Stimulated activated CD8-positive, alpha-beta memory T cell treated with anti-CD3 and anti-CD28 coated beads, Interleukin-12 subunit alpha, Interleukin-12 subunit beta, amount 100 ng/mL, for 4 hours (primary cell): ENCODE measurements around the gene BICD2.

Source experiments
- DNase-seq: peaks from one replicate; pipeline ENCODE4 v3.0.0-alpha.2; 2020; ENCODE audit warnings: low read depth

The BICD2 gene

DNA sequence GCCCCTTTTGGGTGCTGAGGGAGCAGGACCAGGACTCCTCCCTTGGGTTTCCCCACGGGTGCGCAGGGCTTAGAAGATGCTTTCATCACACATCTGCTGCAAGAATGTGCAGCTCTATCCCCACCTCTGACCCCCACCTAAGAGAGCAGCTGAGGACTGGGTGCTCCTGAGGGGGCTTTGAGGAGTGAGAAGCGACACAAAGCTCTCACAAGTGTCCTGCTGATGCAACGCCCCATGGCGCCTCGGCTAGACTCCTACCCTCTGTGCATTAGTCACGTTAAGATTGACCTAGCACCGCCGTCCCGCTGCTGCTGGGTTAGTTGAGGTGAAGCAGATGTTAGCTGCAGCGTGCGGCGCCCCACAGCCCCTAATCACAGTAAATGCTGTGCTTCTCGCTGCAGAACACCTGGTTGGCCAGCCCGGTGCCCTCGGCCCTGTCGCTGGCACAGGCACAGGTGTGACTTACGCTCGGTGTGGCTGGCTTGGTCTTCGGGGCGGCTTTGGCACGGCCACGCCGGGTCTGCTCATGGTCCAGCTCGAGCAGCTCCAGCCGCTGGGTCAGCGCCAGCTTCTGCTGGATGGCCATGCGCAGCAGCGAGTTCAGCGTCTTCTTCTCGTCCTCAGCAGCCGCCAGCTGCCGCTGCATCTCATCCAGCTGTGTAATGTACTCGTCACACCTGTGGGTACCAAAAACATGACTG lies 49.7 kb downstream of the BICD2 start:
- no peak for DNase-seq

DNA sequence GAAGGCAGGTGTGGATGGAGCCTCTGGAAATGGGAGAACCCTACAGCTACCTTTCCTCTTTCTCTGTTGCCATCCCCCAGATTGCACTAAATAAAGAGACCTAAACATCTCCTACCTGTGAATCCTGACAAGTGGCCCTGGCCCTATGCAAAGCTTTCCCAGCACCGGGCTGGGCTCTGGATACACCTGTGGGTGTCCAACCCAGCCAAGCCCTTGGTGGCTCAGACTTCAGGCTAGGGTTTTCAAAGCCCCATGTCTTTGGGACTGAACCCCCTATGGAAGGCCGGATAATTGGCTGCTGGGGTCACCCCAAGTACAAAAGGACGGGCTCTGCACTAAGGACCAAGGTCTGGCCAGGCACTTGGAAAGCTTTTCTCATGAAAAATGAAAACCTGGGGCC lies 50.6 kb downstream of the BICD2 start:
- no peak for DNase-seq

- DNase-seq: no peak
Measured at GRCh38 chr9:92713528-92713927, 51.1 kb downstream of the BICD2 start.

- DNase-seq: no peak
Measured at GRCh38 chr9:92712767-92713166, 51.9 kb downstream of the BICD2 start.

GRCh38 chr9:92711844-92712243 lies 52.8 kb downstream of the BICD2 start:
- DNase-seq: no peak

GRCh38 chr9:92711146-92711545 lies 53.5 kb downstream of the BICD2 start:
- DNase-seq: no peak

DNA sequence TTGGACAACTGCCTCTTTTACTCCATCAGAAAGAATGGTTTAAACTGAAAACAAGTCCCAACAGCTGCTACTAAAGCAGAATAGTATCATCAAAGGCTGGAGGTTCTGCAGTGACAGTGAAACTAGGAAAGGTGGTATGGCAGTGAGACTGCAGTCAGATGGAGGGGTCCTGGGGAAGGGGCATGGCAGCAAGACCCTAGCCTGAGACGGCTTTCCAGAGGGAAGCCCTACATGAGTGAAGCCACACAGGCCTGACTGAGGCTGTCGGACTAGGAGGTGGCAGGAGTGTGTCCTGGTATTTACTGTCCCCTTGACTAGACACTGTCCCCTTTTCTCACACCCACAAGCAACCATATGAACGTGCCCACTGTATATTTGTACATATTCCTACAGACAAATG lies 54.3 kb downstream of the BICD2 start:
- DNase-seq: no peak

- DNase-seq: no peak
Measured at GRCh38 chr9:92709954-92710353, 54.7 kb downstream of the BICD2 start.

GRCh38 chr9:92709240-92709639 lies 55.4 kb downstream of the BICD2 start:
- no peak for DNase-seq

- DNase-seq: no peak
Measured at GRCh38 chr9:92707530-92707929, 57.1 kb downstream of the BICD2 start.

GRCh38 chr9:92706218-92706940 lies 58.3 kb downstream of the BICD2 start:
- DNase-seq: no peak

DNA sequence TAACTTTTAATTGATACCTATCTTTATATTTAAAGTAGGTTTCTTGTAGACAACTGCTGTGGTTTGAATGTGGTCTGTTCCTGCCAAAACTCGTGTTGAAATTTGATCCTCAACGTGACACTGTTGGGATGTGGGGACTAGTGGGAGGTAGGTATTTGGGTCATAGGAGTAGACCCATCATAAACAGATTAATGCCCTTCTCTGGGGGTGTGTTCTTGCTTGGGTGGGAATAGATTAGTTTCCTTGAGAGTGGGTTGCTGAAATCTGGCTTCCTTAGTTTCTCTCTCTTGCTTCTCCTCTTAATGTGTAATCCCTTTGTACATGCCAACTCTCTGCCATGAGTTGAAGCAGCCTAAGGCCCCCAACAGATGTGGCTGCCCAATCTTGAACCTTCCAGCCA lies 60.1 kb downstream of the BICD2 start:
- DNase-seq: no peak

DNA sequence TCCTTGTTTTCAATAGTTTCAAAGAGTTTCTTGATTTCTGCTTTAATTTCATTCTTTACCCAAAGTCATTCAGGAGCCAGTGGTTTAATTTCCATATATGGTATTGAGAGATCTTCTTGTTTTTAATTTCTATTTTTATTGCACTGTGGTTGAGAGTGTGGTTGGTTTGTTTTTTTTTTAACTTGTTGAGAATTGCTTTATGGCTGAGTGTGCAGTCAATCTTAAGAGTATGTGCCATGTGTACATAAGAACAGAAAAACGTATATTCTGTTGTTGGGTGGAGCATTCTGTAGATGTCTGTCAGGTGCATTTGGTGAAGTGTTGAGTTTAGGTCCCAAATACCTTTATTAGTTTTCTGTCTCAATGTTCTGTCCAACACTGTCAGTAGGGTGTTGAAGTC lies 68.0 kb downstream of the BICD2 start:
- DNase-seq: no peak

GRCh38 chr9:92686954-92687353 lies 77.7 kb downstream of the BICD2 start:
- no peak for DNase-seq

- DNase-seq: no peak
Measured at GRCh38 chr9:92685022-92685421, 79.6 kb downstream of the BICD2 start.

- DNase-seq: no peak
Measured at GRCh38 chr9:92682269-92682668, 82.4 kb downstream of the BICD2 start.

DNA sequence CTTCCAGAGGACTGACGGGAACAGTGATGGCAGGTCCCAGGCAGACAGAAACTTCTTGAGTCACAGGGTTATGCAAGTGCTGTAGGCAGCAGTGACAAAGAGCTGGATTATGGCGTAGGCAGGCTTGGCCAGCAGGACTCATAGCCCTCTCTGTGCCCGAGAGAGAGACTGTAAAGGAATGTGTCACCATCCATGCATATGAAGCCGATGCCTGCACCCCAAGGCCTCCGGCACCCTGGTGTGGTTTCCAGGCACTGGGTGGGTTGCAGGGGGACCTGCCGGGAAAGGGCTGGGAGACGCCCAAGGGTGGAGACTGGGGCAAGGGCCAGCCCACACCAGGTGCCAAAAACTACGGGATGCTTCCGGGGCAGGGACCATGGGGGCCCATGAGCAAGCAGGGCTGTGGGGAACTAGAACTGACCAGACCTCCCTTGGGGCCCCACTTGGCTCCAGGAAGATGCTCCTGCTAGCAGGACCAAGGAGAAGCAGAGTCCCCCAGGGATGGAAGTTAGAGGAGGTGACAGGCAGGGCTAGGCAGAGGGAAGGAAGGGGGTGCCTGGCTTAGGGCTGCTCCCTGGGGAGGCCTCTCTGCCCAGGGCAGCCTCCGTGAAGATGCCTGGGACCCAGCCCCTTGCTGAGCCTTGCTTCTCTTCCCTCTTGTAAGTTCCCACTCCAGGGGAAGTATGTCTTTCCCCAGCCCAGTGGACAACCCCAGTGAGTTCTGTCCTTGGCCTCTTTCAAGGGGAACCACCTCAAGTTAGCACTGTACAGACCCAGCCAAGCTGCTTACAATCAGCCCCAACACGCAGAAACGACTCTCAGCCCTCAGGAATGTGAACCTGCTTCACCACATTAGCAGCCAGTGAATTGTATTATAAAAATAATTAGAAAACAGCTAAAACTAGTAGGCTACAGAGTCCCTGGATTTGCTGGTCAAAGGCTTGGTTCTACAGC lies 84.2 kb downstream of the BICD2 start:
- DNase-seq: no peak

GRCh38 chr9:92679413-92680165 lies 85.0 kb downstream of the BICD2 start:
- no peak for DNase-seq

GRCh38 chr9:92671323-92671722 lies 93.3 kb downstream of the BICD2 start:
- DNase-seq: no peak

- peak; percentile 98 for DNase-seq
Measured at GRCh38 chr9:92669890-92670708, 94.5 kb downstream of the BICD2 start, which contains the start of gene IPPK. Gene IPPK, minus strand, starts transcription at chr9:92670131. Its CDS starts 143 bp downstream, at chr9:92669988.

GRCh38 chr9:92669527-92669889 lies 95.1 kb downstream of the BICD2 start:
- peak; percentile 19 for DNase-seq
